Raji (cell line): ENCODE data around the gene C2CD4C.

Source experiments
- POLR2A ChIP-seq: IDR thresholded peaks from 2 replicates; pipeline ENCODE4 v1.6.1; 2011; ENCODE audit warnings: low read depth, low read length, control low read depth; ENCODE audit not compliant: insufficient read depth

The C2CD4C gene

DNA sequence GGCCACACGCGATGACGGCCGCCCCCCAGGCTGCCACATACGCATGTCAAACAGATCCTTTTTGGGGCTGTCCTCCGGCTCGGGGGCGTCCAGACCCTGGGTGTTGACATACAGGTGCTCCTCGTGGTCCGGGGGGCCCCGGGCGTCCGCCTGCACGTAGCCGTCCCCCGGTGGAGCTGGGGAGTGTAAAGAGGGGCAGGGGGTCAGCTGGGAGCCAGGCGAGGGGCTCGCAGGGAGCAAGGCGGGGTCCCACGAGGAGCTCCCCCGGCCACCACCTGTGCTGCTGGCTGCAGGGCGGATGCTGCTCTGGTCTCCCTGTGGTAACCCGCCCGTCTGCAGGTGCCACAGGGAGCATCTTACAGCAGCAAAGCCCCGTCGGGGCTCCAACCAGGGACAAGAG is 16.1 kb upstream of the C2CD4C start:
- no peak for TF ChIP-seq POLR2A

DNA sequence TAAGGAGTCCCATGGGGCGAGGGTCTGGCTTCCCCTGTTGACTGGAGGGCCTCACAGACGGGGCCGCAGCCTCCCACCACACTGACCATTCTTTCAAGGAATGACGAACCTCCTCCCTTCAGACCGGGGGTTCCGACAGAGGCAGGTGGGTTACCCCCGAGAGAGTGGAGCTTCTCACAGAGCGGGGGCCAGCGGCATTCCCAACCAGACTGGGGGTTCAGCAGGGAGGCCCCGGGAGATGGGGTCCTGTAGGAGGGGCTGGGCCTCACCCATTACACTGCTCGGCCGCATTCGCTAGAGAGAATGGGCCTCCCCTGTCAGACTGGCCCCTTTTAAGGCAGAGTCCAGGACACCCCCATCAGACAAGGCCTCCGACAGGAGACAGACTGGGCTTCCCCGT is 15.6 kb upstream of the C2CD4C start:
- TF ChIP-seq POLR2A: no peak

DNA sequence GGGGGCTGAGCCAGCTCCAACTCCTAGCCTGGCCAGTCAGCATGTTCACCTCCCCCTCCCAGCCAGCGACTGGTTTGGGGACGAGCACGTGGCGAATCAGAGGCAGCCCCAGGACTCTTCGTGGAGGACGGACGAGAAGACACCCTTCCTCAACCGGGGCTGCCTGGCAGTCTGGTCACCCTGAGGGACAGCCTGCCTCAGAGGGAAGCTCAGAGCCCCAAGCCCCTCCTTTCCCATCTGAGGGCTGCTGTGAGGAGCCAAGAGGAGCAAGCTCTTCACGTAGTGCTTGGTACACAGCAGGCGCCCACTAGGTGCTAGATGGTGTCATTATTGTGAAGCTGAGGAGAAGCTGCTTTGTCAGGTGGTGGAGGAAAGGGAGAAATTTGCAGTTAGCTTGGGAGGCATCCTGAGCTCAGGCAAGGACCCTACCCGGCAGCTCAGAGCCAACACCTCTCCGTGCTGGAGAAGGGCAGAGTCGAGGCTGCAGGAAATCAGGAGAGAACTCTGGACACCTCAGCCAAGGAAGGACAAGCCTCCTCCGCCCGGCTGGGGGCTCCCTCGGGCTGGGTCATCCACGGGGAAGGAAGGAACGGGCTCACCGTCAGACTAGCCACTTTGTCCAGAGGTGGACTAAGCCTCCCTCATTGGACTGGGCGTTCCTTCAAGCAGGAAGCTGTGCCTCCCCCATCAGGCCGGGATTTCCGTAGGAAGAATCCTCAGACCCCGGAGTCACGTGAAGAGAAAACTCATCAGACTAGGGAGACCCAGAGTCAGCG is 14.9 kb upstream of the C2CD4C start:
- no peak for TF ChIP-seq POLR2A

DNA sequence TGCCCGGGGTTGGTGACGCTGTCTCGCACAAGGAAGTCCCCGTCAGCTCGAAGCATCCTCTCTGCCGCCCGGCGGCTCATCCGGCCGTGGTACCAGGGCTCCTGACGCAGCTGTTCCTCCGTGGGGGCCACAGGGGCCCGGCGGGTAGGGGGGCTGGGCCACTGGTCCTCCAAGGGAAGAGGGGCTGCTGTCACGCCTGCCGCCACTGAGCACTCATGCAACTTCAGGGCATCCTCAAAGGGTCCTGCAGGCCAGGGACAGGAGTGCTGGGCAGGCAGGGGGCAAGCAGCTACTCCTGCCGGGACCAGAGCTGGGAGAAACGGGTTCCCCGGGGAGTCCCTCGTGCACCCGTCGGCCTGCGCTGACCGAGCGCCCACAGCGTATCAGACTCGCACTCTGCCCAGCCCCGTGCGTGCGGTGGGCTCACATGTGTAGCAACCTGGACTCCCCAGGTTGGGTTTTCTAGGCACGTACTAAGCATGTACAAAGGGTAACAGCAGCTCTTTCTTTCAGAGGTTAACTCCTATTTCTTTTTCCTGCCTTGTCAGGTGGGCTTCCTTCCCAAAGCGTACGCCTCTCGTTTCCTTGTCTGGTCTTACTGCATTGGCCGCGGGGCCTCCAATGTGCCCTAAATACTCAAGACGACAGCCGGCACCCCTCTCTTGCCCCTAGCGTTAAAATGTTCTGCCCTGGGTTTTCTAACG is 13.4 kb upstream of the C2CD4C start:
- no peak for TF ChIP-seq POLR2A

- no peak for TF ChIP-seq POLR2A
Observed at GRCh38 chr19:419721-420515, 11.0 kb upstream of the C2CD4C start.

- no peak for TF ChIP-seq POLR2A
Observed at GRCh38 chr19:418761-419671, 10.1 kb upstream of the C2CD4C start.

DNA sequence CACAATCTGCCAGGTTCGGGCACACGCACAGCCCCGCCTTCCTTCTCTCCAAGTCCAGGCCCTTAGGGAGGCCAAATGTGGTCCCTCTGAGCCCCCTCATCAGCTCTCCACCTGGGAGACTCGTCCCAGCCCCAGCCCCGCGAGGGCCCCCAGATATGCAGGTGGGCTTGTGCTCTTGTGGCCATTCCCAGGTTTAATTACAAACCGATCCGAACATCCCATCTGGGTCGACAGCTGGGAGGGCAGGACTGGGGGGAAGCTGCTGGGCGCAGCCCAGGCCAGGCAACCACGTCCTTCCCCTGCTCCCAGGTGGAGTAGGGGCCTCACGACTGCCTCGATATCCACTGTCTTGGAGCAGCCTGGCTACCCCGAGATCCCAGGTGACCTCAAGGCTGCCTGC is 7.5 kb upstream of the C2CD4C start:
- no peak for TF ChIP-seq POLR2A

GRCh38 chr19:415292-415691 is 6.3 kb upstream of the C2CD4C start:
- TF ChIP-seq POLR2A: no peak

DNA sequence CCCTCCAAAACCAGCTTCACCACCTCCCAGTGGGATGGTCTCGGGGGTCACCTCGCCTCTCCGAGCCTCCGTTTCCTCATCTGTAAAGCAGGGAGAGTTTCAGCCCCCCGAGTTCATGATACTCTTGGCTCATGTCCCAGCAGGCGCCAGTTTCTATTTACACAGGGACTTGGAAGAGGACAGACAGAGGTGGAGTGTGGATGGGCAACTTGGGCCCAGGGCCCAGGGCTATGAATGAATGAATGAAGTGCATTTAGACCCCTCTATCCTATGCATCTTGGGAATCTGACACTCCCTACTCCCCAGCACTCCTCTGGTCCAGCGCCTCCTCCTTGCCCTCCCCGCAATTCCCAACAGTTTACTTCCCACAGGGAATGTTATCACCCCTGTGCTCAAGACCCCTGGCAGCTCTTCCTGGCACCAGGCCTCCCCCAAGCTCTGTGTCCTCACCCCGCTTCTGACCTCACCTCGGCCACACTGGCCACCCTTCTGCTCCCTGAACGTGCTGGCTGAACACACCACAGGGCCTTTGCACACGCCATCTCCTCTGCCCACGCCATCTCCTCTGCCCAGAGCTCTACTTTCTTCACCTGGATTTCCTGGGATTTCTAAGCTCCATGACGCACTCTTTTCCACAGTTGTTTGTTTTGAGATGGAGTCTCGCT is 4.9 kb upstream of the C2CD4C start:
- no peak for TF ChIP-seq POLR2A

DNA sequence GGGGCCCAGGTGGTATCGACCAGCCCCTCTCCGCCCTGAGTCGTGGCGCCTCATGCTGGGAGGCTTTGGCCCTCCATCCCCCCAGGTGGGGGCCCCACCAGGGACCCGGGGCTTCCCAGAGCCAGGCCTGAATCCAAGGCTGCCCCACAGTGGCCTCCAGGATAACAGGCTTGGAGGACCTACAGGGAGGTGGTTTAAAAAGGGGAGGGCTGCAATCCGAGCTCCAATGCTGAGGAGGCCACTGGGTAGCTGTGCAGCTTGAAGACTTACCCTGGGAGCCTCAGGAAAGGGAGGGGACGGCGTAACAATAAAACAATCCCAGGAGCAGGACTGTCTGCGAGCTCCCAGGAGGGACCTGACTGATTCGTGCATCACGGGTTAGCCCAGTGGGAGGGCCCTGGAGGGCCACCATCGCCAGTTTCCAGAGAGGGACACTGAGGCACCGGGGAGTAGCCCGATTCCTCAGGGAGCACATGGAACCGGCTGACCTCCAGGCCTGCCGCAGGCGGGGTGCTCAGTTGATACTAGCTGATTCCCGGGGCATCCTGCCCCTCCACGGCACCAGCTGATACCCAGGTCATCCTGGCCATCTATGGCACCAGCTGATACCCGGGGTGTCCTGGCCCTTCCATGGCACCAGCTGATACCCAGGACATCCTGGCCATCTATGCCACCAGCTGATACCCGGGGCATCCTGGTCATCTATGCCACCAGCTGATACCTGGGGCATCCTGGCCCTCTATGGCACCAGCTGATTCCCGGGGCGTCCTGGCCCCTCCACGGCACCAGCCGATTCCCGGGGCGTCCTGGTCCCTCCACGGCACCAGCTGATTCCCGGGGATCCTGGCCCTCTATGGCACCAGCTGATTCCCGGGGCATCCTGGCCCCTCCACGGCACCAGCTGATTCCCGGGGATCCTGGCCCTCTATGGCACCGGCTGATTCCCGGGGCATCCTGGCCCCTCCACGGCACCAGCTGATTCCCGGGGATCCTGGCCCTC is 3.7 kb upstream of the C2CD4C start:
- no peak for TF ChIP-seq POLR2A

- TF ChIP-seq POLR2A: no peak
Observed at GRCh38 chr19:411723-412355, 2.9 kb upstream of the C2CD4C start.

- no peak for TF ChIP-seq POLR2A
Observed at GRCh38 chr19:410243-410781, 1.4 kb upstream of the C2CD4C start.
